Liver (tissue), 9 donors: ENCODE measurements around the gene IYD. TPM values are rescaled to one million over a fixed set of nuclear protein-coding genes. Genes with fewer than 3 reads are reported as not detected.
A peak's percentile ranks its signal among the peaks of the same experiment; 100 is the strongest.

Source experiments
- DNase-seq: peaks from one replicate; pipeline ENCODE4 v3.0.0-alpha.2; 2017; ENCODE audit warnings: low spot score
- H3K27ac ChIP-seq, 2 donors: one replicate each; pipeline ENCODE4 v1.7.0; 2013; ENCODE audit warnings: inconsistent platforms in 2 of 2, low read length in 2 of 2, control low read depth in 1 of 2, low read depth in 1 of 2, mild to moderate bottlenecking in 1 of 2
- H3K27me3 ChIP-seq, 4 donors: one replicate each; pipeline versions ENCODE4 v1.6.1 to v1.7.0; 2013; ENCODE audit warnings: low read length in 3 of 4, inconsistent platforms in 1 of 4, mild to moderate bottlenecking in 1 of 4, moderate library complexity in 1 of 4; ENCODE audit not compliant: control insufficient read depth in 4 of 4, insufficient read depth in 4 of 4
- H3K36me3 ChIP-seq, 4 donors: one replicate each; pipeline versions ENCODE4 v1.6.1 to v1.7.0; 2013; ENCODE audit warnings: low read length in 3 of 4, mild to moderate bottlenecking in 3 of 4, low read depth in 1 of 4, moderate library complexity in 1 of 4; ENCODE audit not compliant: control insufficient read depth in 4 of 4, insufficient read depth in 3 of 4
- H3K4me1 ChIP-seq, 4 donors: one replicate each; pipeline versions ENCODE4 v1.6.1 to v1.7.0; 2013; ENCODE audit warnings: low read length in 3 of 4, mild to moderate bottlenecking in 3 of 4, moderate library complexity in 1 of 4; ENCODE audit not compliant: control insufficient read depth in 4 of 4, insufficient read depth in 4 of 4
- H3K4me3 ChIP-seq, 3 donors: one replicate each; pipeline versions ENCODE4 v1.6.1 to v1.7.0; 2013; ENCODE audit warnings: low read length in 3 of 3, control low read depth in 1 of 3, low read depth in 1 of 3, mild to moderate bottlenecking in 1 of 3
- H3K9ac ChIP-seq, 2 donors: one replicate each; pipeline ENCODE4 v1.7.0; 2013; ENCODE audit warnings: low read length in 2 of 2, mild to moderate bottlenecking in 2 of 2, moderate library complexity in 2 of 2, control low read depth in 1 of 2, low read depth in 1 of 2
- H3K9me3 ChIP-seq, 4 donors: one replicate each; pipeline versions ENCODE4 v1.6.1 to v1.7.0; 2013; ENCODE audit warnings: low read length in 3 of 4; ENCODE audit not compliant: control insufficient read depth in 4 of 4
- ATF3 ChIP-seq: IDR thresholded peaks from 2 replicates; pipeline ENCODE4 v1.6.1; 2016; ENCODE audit warnings: antibody characterized with exemption
- EGR1 ChIP-seq, 2 donors: IDR thresholded peaks; 2 replicates each; pipeline ENCODE4 v1.6.1; 2016 to 2018; ENCODE audit warnings: antibody characterized with exemption in 2 of 2, low read depth in 2 of 2
- FOXA1 ChIP-seq: IDR thresholded peaks from 2 replicates; pipeline ENCODE4 v1.6.1; 2016; ENCODE audit warnings: antibody characterized with exemption
- FOXA2 ChIP-seq: IDR thresholded peaks from 2 replicates; pipeline ENCODE4 v1.6.1; 2016; ENCODE audit warnings: antibody characterized with exemption
- GABPA ChIP-seq, 2 donors: IDR thresholded peaks in 1 of 2; conservative IDR thresholded peaks in 1 of 2; 2 replicates each; pipeline ENCODE4 v1.6.1; 2016; ENCODE audit warnings: antibody characterized with exemption in 2 of 2, mild to moderate bottlenecking in 1 of 2, moderate library complexity in 1 of 2
- HNF4A ChIP-seq, 2 donors: conservative IDR thresholded peaks; 2 replicates each; pipeline ENCODE4 v1.6.1; 2016; ENCODE audit warnings: antibody characterized with exemption in 2 of 2, mild to moderate bottlenecking in 2 of 2
- JUND ChIP-seq, 2 donors: IDR thresholded peaks; 2 replicates each; pipeline ENCODE4 v1.6.1; 2016; ENCODE audit warnings: antibody characterized with exemption in 2 of 2
- NR2F2 ChIP-seq: IDR thresholded peaks from 2 replicates; pipeline ENCODE4 v1.6.1; 2016; ENCODE audit warnings: antibody characterized with exemption
- RAD21 ChIP-seq, 2 donors: IDR thresholded peaks; 2 replicates each; pipeline ENCODE4 v1.6.1; 2016; ENCODE audit warnings: antibody characterized with exemption in 2 of 2, mild to moderate bottlenecking in 2 of 2
- RXRA ChIP-seq, 2 donors: IDR thresholded peaks; 2 replicates each; pipeline ENCODE4 v1.6.1; 2017 to 2018; ENCODE audit warnings: antibody characterized with exemption in 2 of 2, mild to moderate bottlenecking in 1 of 2
- SP1 ChIP-seq: IDR thresholded peaks from 2 replicates; pipeline ENCODE4 v1.6.1; 2018; ENCODE audit warnings: antibody characterized with exemption, mild to moderate bottlenecking
- TAF1 ChIP-seq: conservative IDR thresholded peaks from 2 replicates; pipeline ENCODE4 v1.6.1; 2016; ENCODE audit warnings: antibody characterized with exemption, mild to moderate bottlenecking
- YY1 ChIP-seq: IDR thresholded peaks from 2 replicates; pipeline ENCODE4 v1.6.1; 2016; ENCODE audit warnings: antibody characterized with exemption, mild to moderate bottlenecking
- WGBS: extraction: QIAGEN DNeasy Blood & Tissue Kit; methylation state at CpG from one replicate; pipeline ENCODE4 v1.1.7; 2013; 5-methylcytosine and 5-hydroxymethylcytosine counted together
- polyA plus RNA-seq, 2 donors: library from polyadenylated mRNA; stranded (reverse) in 1 of 2; unstranded in 1 of 2; fragments of 200-250 nt in 1 of 2; fragments of >200 nt in 1 of 2; fragmentation: Nextera tagmentation in 1 of 2; extraction: Ambion mirVana in 1 of 2; gene quantifications; one replicate each; pipeline versions ENCODE4 v1.2.1 to v1.2.3, GENCODE V29; 2013 to 2015
- total RNA-seq, 2 donors: library from RNA; depleted of rRNA; stranded (reverse); fragments of >200 nt; gene quantifications; one replicate each; pipeline ENCODE4 v1.2.3, GENCODE V29; 2014
- TF ChIP-seq, protein P1 (sequence below): IDR thresholded peaks from 2 replicates; pipeline ENCODE4 v1.6.1; 2016; ENCODE audit warnings: antibody characterized with exemption
- TF ChIP-seq, protein P2 (sequence below): IDR thresholded peaks from 2 replicates; pipeline ENCODE4 v1.6.1; 2016; ENCODE audit warnings: antibody characterized with exemption, mild to moderate bottlenecking
- TF ChIP-seq, protein P3 (sequence below): IDR thresholded peaks from 2 replicates; pipeline ENCODE4 v1.6.1; 2016; ENCODE audit warnings: antibody characterized with exemption
- donor health status: healthy.
- donor health status: healthy.
- donor health status: healthy.
- donor health status: healthy.
- donor health status: healthy.

Gene IYD
- total and polyA plus RNA-seq, 4 donors = 1.6 to 6.2 (median 2.6) TPM

- TF ChIP-seq FOXA1 (no peak), RAD21 (IDR thresholded peaks at IDR 0.05) (no peak), NR2F2 (no peak), FOXA2 (no peak), YY1 (no peak)
- TF ChIP-seq, protein P1, sequence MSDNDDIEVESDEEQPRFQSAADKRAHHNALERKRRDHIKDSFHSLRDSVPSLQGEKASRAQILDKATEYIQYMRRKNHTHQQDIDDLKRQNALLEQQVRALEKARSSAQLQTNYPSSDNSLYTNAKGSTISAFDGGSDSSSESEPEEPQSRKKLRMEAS = no peak
- no peak overlapping the region for H3K4me3 ChIP-seq
Measured at GRCh38 chr6:150420926-150421325, 52.1 kb downstream of the IYD start.

GRCh38 chr6:150425508-150425907 lies 56.7 kb downstream of the IYD start:
- TF ChIP-seq NR2F2 (no peak), RAD21 (IDR thresholded peaks at IDR 0.05) (no peak), HNF4A (conservative IDR thresholded peaks at IDR 0.05) (no peak), SP1 (no peak), RXRA (IDR thresholded peaks at IDR 0.05) (no peak), EGR1 (IDR thresholded peaks at IDR 0.05; ENCODE audit: low read depth in 2 of 2) (no peak), TAF1 (no peak), ATF3 (no peak), JUND (IDR thresholded peaks at IDR 0.05) (no peak), YY1 (no peak), FOXA2 (no peak), GABPA (IDR thresholded peaks at IDR 0.05 in 1 of 2, conservative IDR thresholded peaks at IDR 0.05 in 1 of 2) (no peak)
- TF ChIP-seq, protein P2, sequence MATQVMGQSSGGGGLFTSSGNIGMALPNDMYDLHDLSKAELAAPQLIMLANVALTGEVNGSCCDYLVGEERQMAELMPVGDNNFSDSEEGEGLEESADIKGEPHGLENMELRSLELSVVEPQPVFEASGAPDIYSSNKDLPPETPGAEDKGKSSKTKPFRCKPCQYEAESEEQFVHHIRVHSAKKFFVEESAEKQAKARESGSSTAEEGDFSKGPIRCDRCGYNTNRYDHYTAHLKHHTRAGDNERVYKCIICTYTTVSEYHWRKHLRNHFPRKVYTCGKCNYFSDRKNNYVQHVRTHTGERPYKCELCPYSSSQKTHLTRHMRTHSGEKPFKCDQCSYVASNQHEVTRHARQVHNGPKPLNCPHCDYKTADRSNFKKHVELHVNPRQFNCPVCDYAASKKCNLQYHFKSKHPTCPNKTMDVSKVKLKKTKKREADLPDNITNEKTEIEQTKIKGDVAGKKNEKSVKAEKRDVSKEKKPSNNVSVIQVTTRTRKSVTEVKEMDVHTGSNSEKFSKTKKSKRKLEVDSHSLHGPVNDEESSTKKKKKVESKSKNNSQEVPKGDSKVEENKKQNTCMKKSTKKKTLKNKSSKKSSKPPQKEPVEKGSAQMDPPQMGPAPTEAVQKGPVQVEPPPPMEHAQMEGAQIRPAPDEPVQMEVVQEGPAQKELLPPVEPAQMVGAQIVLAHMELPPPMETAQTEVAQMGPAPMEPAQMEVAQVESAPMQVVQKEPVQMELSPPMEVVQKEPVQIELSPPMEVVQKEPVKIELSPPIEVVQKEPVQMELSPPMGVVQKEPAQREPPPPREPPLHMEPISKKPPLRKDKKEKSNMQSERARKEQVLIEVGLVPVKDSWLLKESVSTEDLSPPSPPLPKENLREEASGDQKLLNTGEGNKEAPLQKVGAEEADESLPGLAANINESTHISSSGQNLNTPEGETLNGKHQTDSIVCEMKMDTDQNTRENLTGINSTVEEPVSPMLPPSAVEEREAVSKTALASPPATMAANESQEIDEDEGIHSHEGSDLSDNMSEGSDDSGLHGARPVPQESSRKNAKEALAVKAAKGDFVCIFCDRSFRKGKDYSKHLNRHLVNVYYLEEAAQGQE = no peak
- TF ChIP-seq, protein P3, sequence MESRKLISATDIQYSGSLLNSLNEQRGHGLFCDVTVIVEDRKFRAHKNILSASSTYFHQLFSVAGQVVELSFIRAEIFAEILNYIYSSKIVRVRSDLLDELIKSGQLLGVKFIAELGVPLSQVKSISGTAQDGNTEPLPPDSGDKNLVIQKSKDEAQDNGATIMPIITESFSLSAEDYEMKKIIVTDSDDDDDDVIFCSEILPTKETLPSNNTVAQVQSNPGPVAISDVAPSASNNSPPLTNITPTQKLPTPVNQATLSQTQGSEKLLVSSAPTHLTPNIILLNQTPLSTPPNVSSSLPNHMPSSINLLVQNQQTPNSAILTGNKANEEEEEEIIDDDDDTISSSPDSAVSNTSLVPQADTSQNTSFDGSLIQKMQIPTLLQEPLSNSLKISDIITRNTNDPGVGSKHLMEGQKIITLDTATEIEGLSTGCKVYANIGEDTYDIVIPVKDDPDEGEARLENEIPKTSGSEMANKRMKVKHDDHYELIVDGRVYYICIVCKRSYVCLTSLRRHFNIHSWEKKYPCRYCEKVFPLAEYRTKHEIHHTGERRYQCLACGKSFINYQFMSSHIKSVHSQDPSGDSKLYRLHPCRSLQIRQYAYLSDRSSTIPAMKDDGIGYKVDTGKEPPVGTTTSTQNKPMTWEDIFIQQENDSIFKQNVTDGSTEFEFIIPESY = no peak
- DNase-seq = no peak
- WGBS = 94% methylated on average over 8 of the region's 8 CpGs
- peaks cover 0 to 23% (median 12%) of the 10 kb centered on the region in 4 donors for H3K4me1 ChIP-seq
- H3K36me3 ChIP-seq = no peaks in the 10 kb centered on the region
- H3K9ac ChIP-seq = no peak overlapping the region
- H3K4me3 ChIP-seq = no peak overlapping the region
- H3K9me3 ChIP-seq = no peaks in the 10 kb centered on the region
- peak overlapping the region in 1 of 2 donors; percentile 22 for H3K27ac ChIP-seq
- no peaks in the 10 kb centered on the region for H3K27me3 ChIP-seq

More at GRCh38 chr6:150420926-150421325, 52.1 kb downstream of the IYD start:
- no peak for DNase-seq
- peaks cover 0 to 16% (median 7%) of the 10 kb centered on the region in 4 donors for H3K4me1 ChIP-seq
- H3K36me3 ChIP-seq = no peaks in the 10 kb centered on the region
- 89% methylated on average over 3 of the region's 3 CpGs for WGBS
- H3K9me3 ChIP-seq = no peaks in the 10 kb centered on the region
- H3K27ac ChIP-seq = no peak overlapping the region
- no peaks in the 10 kb centered on the region for H3K27me3 ChIP-seq
- no peak overlapping the region for H3K9ac ChIP-seq
